Endothelial cell of umbilical vein (primary cell): ENCODE measurements around the gene HES3. TPM values are rescaled to one million over a fixed set of nuclear protein-coding genes. Genes with fewer than 3 reads are reported as not detected.

Experiments used
- BruUV-seq: library from RNA; stranded (reverse); fragments of 400-500 nt; replicated peaks from 2 replicates; lab custom pipeline; 2021; lab: Mats Ljungman, UMichigan
- CTCF ChIA-PET: fragments of 300-600, 350-600 bp; sonication (Branson Sonifier 250); formaldehyde crosslinking; loops from one replicate; lab custom pipeline; 2021; ENCODE audit warnings: antibody characterized with exemption, inconsistent platforms; lab: Charles Lee
- POLR2A ChIA-PET: fragments of 300-600, 350-600 bp; sonication (Branson Sonifier 250); formaldehyde crosslinking; loops from one replicate; lab custom pipeline; 2021; ENCODE audit warnings: antibody characterized with exemption, inconsistent platforms; lab: Charles Lee
- DNase-seq: peaks from one replicate; pipeline ENCODE4 v3.0.0-alpha.2; 2011; ENCODE audit warnings: low read depth, low spot score
- FAIRE-seq: peaks from 2 replicates; lab custom pipeline; 2011; peaks lifted over from hg19 to GRCh38; lab: Jason Lieb, UNC
- H2AFZ ChIP-seq: 2 replicates; pipeline ENCODE4 v1.6.0; 2012; ENCODE audit warnings: low read depth, low read length, control low read depth, inconsistent platforms
- H3K27ac ChIP-seq: 2 replicates; pipeline ENCODE4 v1.5.1; 2011; ENCODE audit warnings: low read depth, mild to moderate bottlenecking, control low read depth, low read length, moderate library complexity; ENCODE audit not compliant: insufficient read depth
- H3K27me3 ChIP-seq, 2 experiments: 2 replicates each; pipeline versions ENCODE4 v1.6.0 to v1.6.1; 2011; ENCODE audit warnings: low read length in 2 of 2, mixed read lengths in 1 of 2; ENCODE audit not compliant: control insufficient read depth in 2 of 2, insufficient read depth in 2 of 2
- H3K36me3 ChIP-seq, 2 experiments: 2 replicates in 1 of 2; 3 replicates in 1 of 2; pipeline ENCODE4 v1.5.1; 2011; ENCODE audit warnings: low read length in 2 of 2, mild to moderate bottlenecking in 1 of 2, moderate library complexity in 1 of 2; ENCODE audit not compliant: control insufficient read depth in 2 of 2, insufficient read depth in 2 of 2; ENCODE audit errors: extremely low read depth in 1 of 2
- H3K4me1 ChIP-seq: 3 replicates; pipeline ENCODE4 v1.5.1; 2011; ENCODE audit warnings: mild to moderate bottlenecking, low read length; ENCODE audit not compliant: control insufficient read depth, insufficient read depth; ENCODE audit errors: extremely low read depth
- H3K4me2 ChIP-seq: 2 replicates; pipeline ENCODE4 v1.6.1; 2011; ENCODE audit warnings: low read length, control low read depth, mixed read lengths; ENCODE audit not compliant: insufficient read depth
- H3K4me3 ChIP-seq, 3 experiments: fragments of 200-600 bp in 1 of 3; sonication (generic), shearing (Covaris generic) in 1 of 3; replicated peaks in 1 of 3; 2 replicates each; pipeline ENCODE4 v1.5.1; 2011 to 2016; ENCODE audit warnings: control low read depth in 3 of 3, low read length in 3 of 3, mild to moderate bottlenecking in 2 of 3, inconsistent platforms in 1 of 3, low read depth in 1 of 3, moderate library complexity in 1 of 3; ENCODE audit not compliant: insufficient read depth in 1 of 3
- H3K79me2 ChIP-seq: 2 replicates; pipeline ENCODE4 v1.6.0; 2012; ENCODE audit warnings: low read length, inconsistent platforms; ENCODE audit not compliant: control insufficient read depth, insufficient read depth
- H3K9ac ChIP-seq: replicated peaks from 2 replicates; pipeline ENCODE3; 2011; ENCODE audit warnings: low read length, control low read depth; ENCODE audit not compliant: insufficient read depth; ENCODE audit errors: extremely low read depth
- H3K9me1 ChIP-seq: replicated peaks from 3 replicates; pipeline ENCODE4 v1.6.0; 2011; ENCODE audit warnings: mild to moderate bottlenecking, low read length; ENCODE audit not compliant: control insufficient read depth, insufficient read depth; ENCODE audit errors: extremely low read depth
- H3K9me3 ChIP-seq: replicated peaks from 2 replicates; pipeline ENCODE4 v1.5.1; 2012; ENCODE audit warnings: low read length, inconsistent platforms; ENCODE audit not compliant: control insufficient read depth, insufficient read depth
- H4K20me1 ChIP-seq: replicated peaks from 2 replicates; pipeline ENCODE3; 2011; ENCODE audit warnings: mild to moderate bottlenecking, low read length; ENCODE audit not compliant: control insufficient read depth, insufficient read depth; ENCODE audit errors: extremely low read depth
- EZH2 ChIP-seq: IDR thresholded peaks from 2 replicates; pipeline ENCODE4 v1.6.1; 2012; ENCODE audit warnings: borderline replicate concordance, low read depth, mild to moderate bottlenecking, moderate library complexity, low read length, inconsistent platforms; ENCODE audit not compliant: severe bottlenecking
- FOS ChIP-seq: IDR thresholded peaks from 2 replicates; pipeline ENCODE4 v1.6.1; 2011; ENCODE audit warnings: mild to moderate bottlenecking, low read length, moderate library complexity, borderline replicate concordance; ENCODE audit not compliant: insufficient read depth
- GATA2 ChIP-seq: IDR thresholded peaks from 2 replicates; pipeline ENCODE4 v1.7.0; 2011; ENCODE audit warnings: low read depth, mild to moderate bottlenecking, moderate library complexity, mixed read lengths, low read length; ENCODE audit not compliant: insufficient read length, insufficient read depth
- JUN ChIP-seq: IDR thresholded peaks from 2 replicates; pipeline ENCODE4 v1.6.1; 2011; ENCODE audit warnings: borderline replicate concordance, low read depth; ENCODE audit not compliant: insufficient read length, insufficient read depth
- MAX ChIP-seq: IDR thresholded peaks from 2 replicates; pipeline ENCODE4 v1.6.1; 2011; ENCODE audit not compliant: insufficient read depth, insufficient read length
- MYC ChIP-seq: IDR thresholded peaks from one replicate; pipeline ENCODE4 v1.6.1; 2011; ENCODE audit warnings: mild to moderate bottlenecking, low read depth, low read length
- POLR2A ChIP-seq: IDR thresholded peaks from 2 replicates; pipeline ENCODE4 v1.6.1; 2012; ENCODE audit warnings: low read depth, mild to moderate bottlenecking, control low read depth, low read length
- POLR2AphosphoS5 ChIP-seq: IDR thresholded peaks from 2 replicates; pipeline ENCODE4 v1.6.1; 2012; ENCODE audit warnings: low read depth, mild to moderate bottlenecking, control low read depth, low read length, moderate library complexity; ENCODE audit not compliant: insufficient read depth
- dilution Hi-C: fragments of 300-500 bp; cut with MboI; formaldehyde crosslinking; loops from one replicate; pipeline ENCODE4 v1.15.0; 2019; ENCODE audit warnings: low sequenced_read_pairs; ENCODE audit not compliant: extremely low pct_ligation_motif_present
- intact Hi-C: fragments of 100-400 bp; cut with micrococcal nuclease; formaldehyde crosslinking; loops from one replicate; pipeline ENCODE4 v1.10.0; 2022
- polyA plus RNA-seq, 4 experiments: library from polyadenylated mRNA; depleted of rRNA in 3 of 4; stranded (reverse) in 3 of 4; unstranded in 1 of 4; fragments of >200 nt; gene quantifications; 2 replicates each; pipeline versions ENCODE4 v1.2.1 to v1.2.3, GENCODE V29; 2011 to 2012; ENCODE audit warnings: missing spikeins in 1 of 4
- total RNA-seq: library from RNA; stranded (reverse); gene quantifications from 2 replicates; pipeline ENCODE4 v1.2.3, GENCODE V29; 2021
- TF ChIP-seq, protein P1 (sequence below), 2 donors: IDR thresholded peaks; 1 replicate in 1 of 2; 2 replicates in 1 of 2; pipeline ENCODE4 v1.5.1; 2011; ENCODE audit warnings: low read length in 2 of 2, mild to moderate bottlenecking in 2 of 2, moderate library complexity in 2 of 2, control low read depth in 1 of 2, inconsistent platforms in 1 of 2, low read depth in 1 of 2; ENCODE audit not compliant: insufficient read depth in 1 of 2; ENCODE audit errors: extremely low read depth in 1 of 2

The HES3 gene
- total and polyA plus RNA-seq, 2 donors (not counting 3 experiments of a cell fraction or from before 2014, with no cell fraction given), result not detected

DNA sequence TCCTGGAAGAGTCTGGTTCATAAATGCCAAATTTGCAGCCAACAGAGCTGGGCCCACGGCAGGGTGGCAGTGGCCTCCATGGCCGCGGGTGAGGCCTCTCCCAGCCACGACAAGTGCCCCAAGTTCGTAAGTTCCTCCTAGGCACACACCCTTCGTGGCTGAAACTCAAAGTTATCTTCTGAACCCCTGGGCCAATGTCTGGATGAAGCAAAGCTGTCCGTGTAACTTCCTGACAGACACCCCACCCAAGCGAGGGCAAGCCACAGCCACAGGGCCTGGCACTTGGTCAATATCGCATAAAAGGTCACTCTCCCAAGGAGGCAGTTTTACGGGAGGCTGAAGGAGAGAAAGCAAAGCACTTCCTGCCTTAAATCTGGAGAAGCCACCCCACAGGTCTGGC is 44.7 kb downstream of the HES3 start:
- Histone ChIP-seq H3K27me3 (no peaks in the 10 kb centered on the region), H3K4me3 (no peak overlapping the region), H4K20me1 (no peaks in the 10 kb centered on the region), H3K27ac (no peak overlapping the region), H3K9ac (no peak overlapping the region), H3K79me2 (no peaks in the 10 kb centered on the region), H3K4me2 (no peak overlapping the region), H3K9me1 (no peaks in the 10 kb centered on the region), H3K4me1 (no peaks in the 10 kb centered on the region), H3K36me3 (no peaks in the 10 kb centered on the region), H2AFZ (no peak overlapping the region), H3K9me3 (no peaks in the 10 kb centered on the region)
- dilution Hi-C loops (no loop called here), intact Hi-C loops (no loop called here)
- POLR2A ChIA-PET, result no interaction called here
- DNase-seq (no peak), FAIRE-seq (no peak)
- no TSS peak for BruUV-seq
- CTCF ChIA-PET, result no interaction called here
- TF ChIP-seq MAX (no peak), FOS (no peak), GATA2 (no peak)

DNA sequence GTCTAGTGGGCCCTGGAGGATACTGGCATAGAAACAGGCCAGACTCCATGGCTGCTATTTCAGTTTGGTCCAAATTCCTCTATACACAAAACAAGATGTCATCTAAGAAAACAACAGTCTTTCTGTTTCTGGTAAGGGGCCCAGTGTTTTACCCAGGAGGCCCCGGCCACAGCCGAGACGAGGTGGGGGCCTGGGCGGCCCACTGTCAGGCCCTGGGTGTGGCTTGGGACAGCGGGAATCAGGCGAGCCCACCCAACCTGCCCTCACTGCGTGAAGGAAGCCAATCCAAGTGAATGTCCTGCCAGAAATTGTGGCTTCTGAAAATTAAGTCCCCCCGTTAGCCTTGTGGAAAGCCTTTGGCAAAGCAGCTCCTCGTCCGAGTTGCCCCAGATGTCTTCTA is 48.1 kb downstream of the HES3 start:
- no peaks in the 10 kb centered on the region for H3K4me1 ChIP-seq
- no peak for FAIRE-seq
- no peak overlapping the region for H2AFZ ChIP-seq
- no peaks in the 10 kb centered on the region for H3K36me3 ChIP-seq
- no peaks in the 10 kb centered on the region for H4K20me1 ChIP-seq
- no peak overlapping the region for H3K9ac ChIP-seq
- intact Hi-C loops, result no loop called here
- POLR2A ChIA-PET, result no interaction called here
- H3K27me3 ChIP-seq, result no peaks in the 10 kb centered on the region
- TF ChIP-seq MYC (no peak), POLR2A (no peak), EZH2 (no peak), POLR2AphosphoS5 (no peak), JUN (no peak), MAX (no peak), GATA2 (no peak), FOS (no peak)
- TF ChIP-seq, protein P1, sequence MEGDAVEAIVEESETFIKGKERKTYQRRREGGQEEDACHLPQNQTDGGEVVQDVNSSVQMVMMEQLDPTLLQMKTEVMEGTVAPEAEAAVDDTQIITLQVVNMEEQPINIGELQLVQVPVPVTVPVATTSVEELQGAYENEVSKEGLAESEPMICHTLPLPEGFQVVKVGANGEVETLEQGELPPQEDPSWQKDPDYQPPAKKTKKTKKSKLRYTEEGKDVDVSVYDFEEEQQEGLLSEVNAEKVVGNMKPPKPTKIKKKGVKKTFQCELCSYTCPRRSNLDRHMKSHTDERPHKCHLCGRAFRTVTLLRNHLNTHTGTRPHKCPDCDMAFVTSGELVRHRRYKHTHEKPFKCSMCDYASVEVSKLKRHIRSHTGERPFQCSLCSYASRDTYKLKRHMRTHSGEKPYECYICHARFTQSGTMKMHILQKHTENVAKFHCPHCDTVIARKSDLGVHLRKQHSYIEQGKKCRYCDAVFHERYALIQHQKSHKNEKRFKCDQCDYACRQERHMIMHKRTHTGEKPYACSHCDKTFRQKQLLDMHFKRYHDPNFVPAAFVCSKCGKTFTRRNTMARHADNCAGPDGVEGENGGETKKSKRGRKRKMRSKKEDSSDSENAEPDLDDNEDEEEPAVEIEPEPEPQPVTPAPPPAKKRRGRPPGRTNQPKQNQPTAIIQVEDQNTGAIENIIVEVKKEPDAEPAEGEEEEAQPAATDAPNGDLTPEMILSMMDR (IDR thresholded peaks at IDR 0.05; ENCODE audit: extremely low read depth in 1 of 2, insufficient read depth in 1 of 2, low read depth in 1 of 2, low read length in 2 of 2), result no peak
- no peak for DNase-seq
- no TSS peak for BruUV-seq
- H3K9me1 ChIP-seq, result no peaks in the 10 kb centered on the region
- no peak overlapping the region for H3K4me2 ChIP-seq
- H3K4me3 ChIP-seq, result no peak overlapping the region
- no peak overlapping the region for H3K27ac ChIP-seq
- dilution Hi-C loops, result no loop called here
- H3K79me2 ChIP-seq, result no peaks in the 10 kb centered on the region
- CTCF ChIA-PET, result interaction anchor here (0.9 kb wide), 1 partner anchor 12 kb away, joined by 3 read pairs; no protein-coding TSS in a partner anchor
- H3K9me3 ChIP-seq, result no peaks in the 10 kb centered on the region
